A549 (cell line): ENCODE measurements around the gene SLC25A39. TPM values are rescaled to one million over a fixed set of nuclear protein-coding genes. Genes with fewer than 3 reads are reported as not detected.

Experiments used
- ATAC-seq, 2 experiments: fragments of 200-7000 bp in 1 of 2; fragments of >200 bp in 1 of 2; cut with Nextera tagmentation in 1 of 2; cut with Tn5 transposase in 1 of 2; 3 replicates each; pipeline versions ENCODE4 v1.8.0 to v1.9.1; 2018 to 2020; ENCODE audit warnings: mild to moderate bottlenecking in 1 of 2, moderate library complexity in 1 of 2
- CTCF ChIA-PET: fragments of 300-600 bp; sonication (Branson Sonifier 250); formaldehyde crosslinking; extraction: SDS; loops from one replicate; lab custom pipeline; 2021; ENCODE audit warnings: antibody characterized with exemption, inconsistent platforms; lab: Yijun Ruan, JAX
- POLR2A ChIA-PET: fragments of 350-600 bp; formaldehyde crosslinking; extraction: SDS; loops from one replicate; lab custom pipeline; 2021; ENCODE audit warnings: antibody characterized with exemption, inconsistent platforms; lab: Yijun Ruan, JAX
- DNase-seq, 2 experiments: peaks; one replicate each; pipeline versions ENCODE4 v3.0.0 to v3.0.0-alpha.2; 2011 to 2016; ENCODE audit warnings: low read depth in 1 of 2, low spot score in 1 of 2
- FAIRE-seq: peaks from 2 replicates; lab custom pipeline; 2011; peaks lifted over from hg19 to GRCh38; lab: Jason Lieb, UNC
- H3K27ac ChIP-seq, 2 experiments: fragments of >200 bp; sonication (Bioruptor Twin); formaldehyde crosslinking; 3 replicates each; pipeline ENCODE4 v1.5.1; 2016 to 2017
- H3K4me1 ChIP-seq: fragments of >200 bp; sonication (Bioruptor Twin); formaldehyde crosslinking; 3 replicates; pipeline ENCODE4 v1.6.1; 2016
- H3K4me2 ChIP-seq: fragments of >200 bp; sonication (Bioruptor Twin); formaldehyde crosslinking; 3 replicates; pipeline ENCODE4 v1.6.1; 2016
- H3K4me3 ChIP-seq: fragments of >200 bp; sonication (Bioruptor Twin); formaldehyde crosslinking; 3 replicates; pipeline ENCODE4 v1.5.1; 2016
- H3K9me3 ChIP-seq: fragments of >200 bp; sonication (Bioruptor Twin); formaldehyde crosslinking; 3 replicates; pipeline ENCODE4 v1.6.1; 2016
- CBX8 ChIP-seq: fragments of 200-600 bp; sonication (generic); IDR thresholded peaks from 2 replicates; pipeline ENCODE4 v1.6.1; 2016
- EHMT2 ChIP-seq: fragments of 200-600 bp; sonication (generic); IDR thresholded peaks from 2 replicates; pipeline ENCODE4 v1.6.1; 2016; ENCODE audit warnings: antibody characterized with exemption, low read depth, mild to moderate bottlenecking, moderate library complexity
- FOSL2 ChIP-seq, 2 experiments: fragments of 450-650 bp in 1 of 2; fragments of >200 bp in 1 of 2; sonication (Bioruptor Twin) in 1 of 2; formaldehyde crosslinking; IDR thresholded peaks; 2 replicates each; pipeline versions ENCODE4 v1.5.0 to v1.6.1; 2016 to 2020; ENCODE audit warnings: mild to moderate bottlenecking in 1 of 2, moderate library complexity in 1 of 2
- FOXS1 ChIP-seq: fragments of 250-450 bp; sonication (Bioruptor Pico); IDR thresholded peaks from 2 replicates; pipeline ENCODE4 v1.5.0; 2020; ENCODE audit warnings: mild to moderate bottlenecking, moderate library complexity
- GATA3 ChIP-seq: IDR thresholded peaks from 2 replicates; pipeline ENCODE4 v1.6.1; 2012; ENCODE audit warnings: borderline replicate concordance
- MAZ ChIP-seq: fragments of 150-350 bp; IDR thresholded peaks from 2 replicates; pipeline ENCODE4 v1.6.1; 2014; ENCODE audit warnings: antibody characterized with exemption, low read depth, low read length, borderline replicate concordance
- RAD21 ChIP-seq, 2 experiments: fragments of >200 bp in 1 of 2; sonication (Bioruptor Twin) in 1 of 2; formaldehyde crosslinking in 1 of 2; IDR thresholded peaks in 1 of 2; conservative IDR thresholded peaks in 1 of 2; 2 replicates in 1 of 2; 3 replicates in 1 of 2; pipeline ENCODE4 v1.6.1; 2012 to 2018; ENCODE audit warnings: inconsistent platforms in 1 of 2
- RNF2 ChIP-seq: fragments of 200-600 bp; sonication (generic); IDR thresholded peaks from 2 replicates; pipeline ENCODE4 v1.6.1; 2016; ENCODE audit warnings: low read depth, mild to moderate bottlenecking, antibody characterized with exemption, moderate library complexity, borderline replicate concordance
- ZFP36 ChIP-seq: fragments of 450-650 bp; IDR thresholded peaks from 2 replicates; pipeline ENCODE4 v1.6.1; 2014; ENCODE audit warnings: borderline replicate concordance; ENCODE audit not compliant: partially characterized antibody
- WGBS: methylation state at CpG from one replicate; pipeline ENCODE4 v1.1.6; 2017; ENCODE audit errors: missing lambda C conversion rate; 5-methylcytosine and 5-hydroxymethylcytosine counted together
- polyA plus RNA-seq, 4 experiments: library from polyadenylated mRNA; depleted of rRNA in 3 of 4; stranded (reverse); fragments of >200 nt; fragmentation: RNase III in 1 of 4; extraction: RNeasy Plus Mini Kit Qiagen cat#74134 plus additional on column Dnase treatment in 1 of 4; gene quantifications; 2 replicates in 3 of 4; 3 replicates in 1 of 4; pipeline ENCODE4 v1.2.3, GENCODE V29; 2011 to 2017
- TF ChIP-seq, protein P1 (sequence below): fragments of >200 bp; sonication (Bioruptor Twin); formaldehyde crosslinking; IDR thresholded peaks from 3 replicates; pipeline ENCODE4 v1.5.1; 2016
- TF ChIP-seq, protein P2 (sequence below): IDR thresholded peaks from 2 replicates; pipeline ENCODE4 v1.6.1; 2012; ENCODE audit warnings: low read depth, borderline replicate concordance
- TF ChIP-seq, protein P3 (sequence below): fragments of 200-600 bp; sonication (generic); IDR thresholded peaks from 2 replicates; pipeline ENCODE4 v1.6.1; 2016; ENCODE audit warnings: antibody characterized with exemption, mild to moderate bottlenecking, moderate library complexity

The SLC25A39 gene
- polyA plus RNA-seq, 2 of the 4 experiments (the other 2 are of a cell fraction), result 80.9 to 154 TPM

DNA sequence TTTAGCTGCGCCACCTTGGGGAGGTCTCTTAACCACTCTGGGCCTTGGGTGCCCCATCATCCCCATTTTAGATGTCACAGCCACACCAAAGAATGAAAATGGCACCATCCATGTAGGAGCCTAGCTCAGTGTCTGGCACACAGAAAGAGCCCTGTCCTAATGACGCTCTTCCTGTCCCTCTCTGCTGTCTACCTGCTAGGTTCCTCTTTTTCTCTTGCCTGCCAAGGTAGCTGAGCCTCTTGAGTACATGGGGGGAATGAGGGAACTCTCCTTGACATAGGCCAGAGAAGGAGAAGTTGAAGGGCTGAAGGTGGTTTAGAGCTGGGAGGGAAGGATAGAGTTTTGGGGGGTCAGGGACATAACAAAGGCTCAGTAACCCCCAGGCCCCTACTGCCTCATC, 14.4 kb downstream of the SLC25A39 start:
- Histone ChIP-seq H3K4me3 (no peak overlapping the region), H3K27ac (no peak overlapping the region), H3K9me3 (no peaks in the 10 kb centered on the region), H3K4me1 (peaks cover 18% of the 10 kb centered on the region), H3K4me2 (no peak overlapping the region)
- ATAC-seq (no peak), DNase-seq (no peak), FAIRE-seq (no peak)
- WGBS, result 85% methylated on average over 2 of the region's 2 CpGs
- TF ChIP-seq, protein P1, sequence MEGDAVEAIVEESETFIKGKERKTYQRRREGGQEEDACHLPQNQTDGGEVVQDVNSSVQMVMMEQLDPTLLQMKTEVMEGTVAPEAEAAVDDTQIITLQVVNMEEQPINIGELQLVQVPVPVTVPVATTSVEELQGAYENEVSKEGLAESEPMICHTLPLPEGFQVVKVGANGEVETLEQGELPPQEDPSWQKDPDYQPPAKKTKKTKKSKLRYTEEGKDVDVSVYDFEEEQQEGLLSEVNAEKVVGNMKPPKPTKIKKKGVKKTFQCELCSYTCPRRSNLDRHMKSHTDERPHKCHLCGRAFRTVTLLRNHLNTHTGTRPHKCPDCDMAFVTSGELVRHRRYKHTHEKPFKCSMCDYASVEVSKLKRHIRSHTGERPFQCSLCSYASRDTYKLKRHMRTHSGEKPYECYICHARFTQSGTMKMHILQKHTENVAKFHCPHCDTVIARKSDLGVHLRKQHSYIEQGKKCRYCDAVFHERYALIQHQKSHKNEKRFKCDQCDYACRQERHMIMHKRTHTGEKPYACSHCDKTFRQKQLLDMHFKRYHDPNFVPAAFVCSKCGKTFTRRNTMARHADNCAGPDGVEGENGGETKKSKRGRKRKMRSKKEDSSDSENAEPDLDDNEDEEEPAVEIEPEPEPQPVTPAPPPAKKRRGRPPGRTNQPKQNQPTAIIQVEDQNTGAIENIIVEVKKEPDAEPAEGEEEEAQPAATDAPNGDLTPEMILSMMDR, result no peak
- ChIA-PET CTCF (interaction anchor here (0.6 to 4.5 kb wide), 13 partner anchors 8 to 196 kb away, joined by 3 to 31 read pairs (median 4); partner anchors contain the start of genes SLC25A39 and UBTF), POLR2A (interaction anchor here (0.9 kb wide), 1 partner anchor 88 kb away, joined by 4 read pairs; no protein-coding TSS in a partner anchor)

DNA sequence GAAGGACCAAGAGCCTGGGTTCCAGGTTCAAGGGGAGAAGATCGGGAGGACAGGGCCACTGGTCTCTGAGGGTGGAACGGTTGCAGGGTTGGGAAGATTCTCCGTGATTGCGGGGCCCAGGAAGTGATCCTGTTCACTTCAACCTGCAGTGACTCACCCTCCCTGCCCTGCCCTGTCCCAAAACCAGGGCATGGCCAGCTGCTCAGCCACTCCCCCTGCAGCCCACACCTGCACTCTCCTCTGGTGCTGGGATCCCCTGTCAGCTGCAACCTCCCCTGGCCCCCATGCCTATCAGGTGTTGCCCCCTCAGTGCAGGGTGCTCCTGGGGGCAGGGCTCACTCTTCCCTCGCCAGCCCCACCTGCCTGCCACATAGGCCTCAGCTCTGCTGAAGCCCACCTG, 15.2 kb downstream of the SLC25A39 start:
- ATAC-seq (peak; percentile 1 to 15; a peak in 1 of 6 replicates), DNase-seq (no peak), FAIRE-seq (no peak)
- Histone ChIP-seq H3K4me2 (no peak overlapping the region; the same call in 2 of the 3 replicates), H3K4me3 (no peak overlapping the region), H3K9me3 (no peaks in the 10 kb centered on the region), H3K27ac (no peak overlapping the region), H3K4me1 (peaks cover 15% of the 10 kb centered on the region)
- CTCF ChIA-PET, result interaction anchor here (0.6 to 4.5 kb wide), 12 partner anchors 9 to 99 kb away, joined by 3 to 31 read pairs (median 4); partner anchors contain the start of gene SLC25A39
- POLR2A ChIA-PET, result interaction anchor here (0.9 kb wide), 1 partner anchor 88 kb away, joined by 4 read pairs; no protein-coding TSS in a partner anchor
- 59% methylated on average over 5 of the region's 5 CpGs for WGBS
- TF ChIP-seq ZFP36 (no peak), FOSL2 (IDR thresholded peaks at IDR 0.05) (no peak), FOSL2 (CRISPR knock-in tag; IDR thresholded peaks at IDR 0.05) (peak; percentile 25; the same call in 1 of the 2 replicates)

DNA sequence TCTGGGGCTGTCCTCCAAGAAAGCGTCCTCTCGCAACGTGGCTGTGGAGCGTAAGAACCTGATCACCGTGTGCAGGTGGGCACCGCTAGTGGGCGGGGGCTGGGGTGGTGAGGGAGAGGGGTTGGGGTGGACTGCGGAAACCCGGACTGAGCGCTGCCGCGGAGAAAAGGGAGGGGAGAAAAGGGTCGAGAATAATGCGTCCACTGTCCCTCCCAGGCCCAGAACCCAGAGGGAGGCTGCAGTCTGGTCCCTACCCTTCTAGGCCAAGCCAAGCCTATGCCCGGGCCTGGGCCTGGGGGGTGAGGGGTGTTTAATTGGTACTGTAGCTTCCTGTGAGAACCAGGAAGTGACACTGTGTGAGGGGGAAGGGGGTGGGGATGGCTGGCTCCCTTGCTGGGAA, 15.8 kb downstream of the SLC25A39 start:
- Histone ChIP-seq H3K4me1 (peaks cover 15% of the 10 kb centered on the region), H3K9me3 (no peaks in the 10 kb centered on the region), H3K4me3 (no peak overlapping the region), H3K4me2 (peak overlapping the region; percentile 96), H3K27ac (no peak overlapping the region)
- ChIA-PET POLR2A (interaction anchor here (0.7 to 1.0 kb wide), 3 partner anchors 26 to 87 kb away, joined by 3 to 5 read pairs (median 3); no protein-coding TSS in a partner anchor), CTCF (interaction anchor here (0.6 to 4.5 kb wide), 7 partner anchors 8 to 99 kb away, joined by 3 to 29 read pairs (median 5); partner anchors contain the start of gene SLC25A39)
- DNase-seq, result no peak
- 80% methylated on average over 8 of the region's 15 CpGs for WGBS
- peak in 1 of 2 experiments; percentile 4; a peak in 1 of 6 replicates for ATAC-seq
- TF ChIP-seq RAD21 (conservative IDR thresholded peaks at IDR 0.05 in 1 of 2, IDR thresholded peaks at IDR 0.05 in 1 of 2) (no peak), GATA3 (no peak), RNF2 (no peak)
- TF ChIP-seq, protein P2, sequence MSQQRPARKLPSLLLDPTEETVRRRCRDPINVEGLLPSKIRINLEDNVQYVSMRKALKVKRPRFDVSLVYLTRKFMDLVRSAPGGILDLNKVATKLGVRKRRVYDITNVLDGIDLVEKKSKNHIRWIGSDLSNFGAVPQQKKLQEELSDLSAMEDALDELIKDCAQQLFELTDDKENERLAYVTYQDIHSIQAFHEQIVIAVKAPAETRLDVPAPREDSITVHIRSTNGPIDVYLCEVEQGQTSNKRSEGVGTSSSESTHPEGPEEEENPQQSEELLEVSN, result no peak
- no peak for FAIRE-seq

DNA sequence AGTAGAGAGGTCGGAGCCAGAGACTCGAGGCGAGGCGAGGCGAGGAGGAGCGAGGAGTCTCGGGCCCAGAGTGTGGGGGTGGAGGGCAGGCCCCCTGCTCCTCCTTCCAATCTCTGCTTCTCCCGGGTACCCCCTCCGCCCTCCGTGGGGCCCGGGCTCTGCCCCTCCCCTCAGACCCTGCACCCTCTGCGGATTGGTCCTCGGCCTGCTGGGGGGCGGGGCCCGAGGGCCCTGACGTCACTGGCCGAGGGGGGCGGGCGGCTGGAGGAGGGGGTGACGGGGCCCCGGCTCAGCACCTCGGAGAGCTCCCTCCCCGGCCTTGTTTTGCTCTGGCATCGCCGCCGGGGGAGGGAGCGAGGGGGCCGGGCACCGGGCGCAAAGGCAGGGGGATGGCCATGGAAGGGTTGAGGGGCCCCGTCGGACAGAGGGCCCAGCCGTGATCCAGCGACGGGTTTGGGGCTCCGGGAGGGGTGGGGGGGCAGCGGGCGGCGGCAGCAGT, 16.3 kb downstream of the SLC25A39 start, which contains the start of gene RUNDC3A:
TSS of gene RUNDC3A (plus strand) at position 282 of the 499 bp plus-strand sequence. CDS start 232 bp downstream, outside the sequence.
- 0 out of 2 replicates have a peak, but pooled peaks have one; percentile 37 for TF ChIP-seq FOXS1 (CRISPR knock-in tag)
- 0 out of 2 replicates have a peak, but pooled peaks have one; percentile 59 for TF ChIP-seq MAZ
- peak; percentile 62 for TF ChIP-seq EHMT2
- no peak for TF ChIP-seq CBX8
- TF ChIP-seq, protein P3, sequence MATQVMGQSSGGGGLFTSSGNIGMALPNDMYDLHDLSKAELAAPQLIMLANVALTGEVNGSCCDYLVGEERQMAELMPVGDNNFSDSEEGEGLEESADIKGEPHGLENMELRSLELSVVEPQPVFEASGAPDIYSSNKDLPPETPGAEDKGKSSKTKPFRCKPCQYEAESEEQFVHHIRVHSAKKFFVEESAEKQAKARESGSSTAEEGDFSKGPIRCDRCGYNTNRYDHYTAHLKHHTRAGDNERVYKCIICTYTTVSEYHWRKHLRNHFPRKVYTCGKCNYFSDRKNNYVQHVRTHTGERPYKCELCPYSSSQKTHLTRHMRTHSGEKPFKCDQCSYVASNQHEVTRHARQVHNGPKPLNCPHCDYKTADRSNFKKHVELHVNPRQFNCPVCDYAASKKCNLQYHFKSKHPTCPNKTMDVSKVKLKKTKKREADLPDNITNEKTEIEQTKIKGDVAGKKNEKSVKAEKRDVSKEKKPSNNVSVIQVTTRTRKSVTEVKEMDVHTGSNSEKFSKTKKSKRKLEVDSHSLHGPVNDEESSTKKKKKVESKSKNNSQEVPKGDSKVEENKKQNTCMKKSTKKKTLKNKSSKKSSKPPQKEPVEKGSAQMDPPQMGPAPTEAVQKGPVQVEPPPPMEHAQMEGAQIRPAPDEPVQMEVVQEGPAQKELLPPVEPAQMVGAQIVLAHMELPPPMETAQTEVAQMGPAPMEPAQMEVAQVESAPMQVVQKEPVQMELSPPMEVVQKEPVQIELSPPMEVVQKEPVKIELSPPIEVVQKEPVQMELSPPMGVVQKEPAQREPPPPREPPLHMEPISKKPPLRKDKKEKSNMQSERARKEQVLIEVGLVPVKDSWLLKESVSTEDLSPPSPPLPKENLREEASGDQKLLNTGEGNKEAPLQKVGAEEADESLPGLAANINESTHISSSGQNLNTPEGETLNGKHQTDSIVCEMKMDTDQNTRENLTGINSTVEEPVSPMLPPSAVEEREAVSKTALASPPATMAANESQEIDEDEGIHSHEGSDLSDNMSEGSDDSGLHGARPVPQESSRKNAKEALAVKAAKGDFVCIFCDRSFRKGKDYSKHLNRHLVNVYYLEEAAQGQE, result peak; percentile 97
- TF ChIP-seq, all 56 proteins: peak for 4
- Histone ChIP-seq H3K27ac (peak within 1 kb of the TSS in 1 of 2 experiments; percentile 70; a peak in 3 of 6 replicates), H3K4me2 (peak within 1 kb of the TSS; percentile 96), H3K9me3 (no peaks in the 10 kb centered on the region), H3K4me3 (peak within 1 kb of the TSS; percentile 47), H3K4me1 (peaks cover 15% of the 10 kb centered on the region)
- WGBS, result under 1% methylated on average over 15 of the region's 39 CpGs
- DNase-seq, result peak; percentile 80 to 95
- POLR2A ChIA-PET, result interaction anchor here (0.7 to 1.0 kb wide), 3 partner anchors 26 to 87 kb away, joined by 3 to 5 read pairs (median 3); no protein-coding TSS in a partner anchor
- ATAC-seq, result peak; percentile 74 to 87
- no peak for FAIRE-seq
- CTCF ChIA-PET, result interaction anchor here (0.6 to 1.6 kb wide), 5 partner anchors 9 to 98 kb away, joined by 3 to 6 read pairs (median 4); no protein-coding TSS in a partner anchor
